T-helper 1 cell (primary cell): ENCODE results near the gene RAPGEF3.

ENCODE experiments used
- DNase-seq, 5 donors: peaks; one replicate each; pipeline ENCODE4 v3.0.0-alpha.2; 2012 to 2020

Gene RAPGEF3

DNA sequence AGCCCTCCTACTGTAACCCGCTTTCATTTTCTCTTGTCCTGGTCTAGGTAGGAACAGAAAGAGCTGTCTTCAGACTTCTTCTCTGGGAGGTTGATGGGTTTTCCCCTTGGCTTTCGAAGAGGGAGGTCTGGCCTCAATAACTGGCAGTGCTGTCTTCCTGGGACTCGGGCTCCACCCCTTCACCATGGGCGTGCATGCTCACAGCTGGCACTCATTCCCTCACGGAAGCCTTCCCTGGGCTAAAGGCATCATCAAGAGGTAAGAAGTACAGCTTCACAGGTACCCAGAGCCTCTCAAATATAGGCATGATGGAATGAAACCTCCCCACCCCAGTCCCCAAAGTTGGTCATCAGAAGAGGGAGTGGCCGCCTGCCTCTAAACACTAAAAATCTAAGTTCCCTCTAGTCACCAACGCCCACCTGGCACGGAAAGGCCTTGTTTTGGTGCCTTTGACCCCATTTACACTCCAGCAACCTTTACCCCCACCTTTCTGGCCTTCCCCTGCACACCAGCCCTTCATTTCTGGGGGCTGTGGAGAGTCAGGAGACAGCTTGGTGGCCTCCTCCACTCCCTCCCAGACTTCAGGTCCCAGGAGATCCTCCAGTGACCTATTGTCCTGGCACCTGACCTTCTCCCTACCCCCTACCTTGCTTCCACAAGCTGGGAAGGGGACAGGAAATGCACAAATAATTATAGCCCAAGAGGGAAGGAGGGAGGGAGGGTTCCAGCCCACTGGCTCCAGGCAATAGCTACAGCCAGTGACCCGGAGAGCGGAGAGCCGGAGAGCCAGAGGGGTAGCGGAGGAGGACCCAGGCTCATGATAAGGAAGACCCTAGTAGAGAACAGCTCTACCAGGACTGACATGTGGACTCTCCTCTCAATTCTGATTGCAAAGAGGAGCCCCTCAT, 2.8 kb downstream of the RAPGEF3 start:
- DNase-seq = peak in 1 of 5 donors; percentile 53

DNA sequence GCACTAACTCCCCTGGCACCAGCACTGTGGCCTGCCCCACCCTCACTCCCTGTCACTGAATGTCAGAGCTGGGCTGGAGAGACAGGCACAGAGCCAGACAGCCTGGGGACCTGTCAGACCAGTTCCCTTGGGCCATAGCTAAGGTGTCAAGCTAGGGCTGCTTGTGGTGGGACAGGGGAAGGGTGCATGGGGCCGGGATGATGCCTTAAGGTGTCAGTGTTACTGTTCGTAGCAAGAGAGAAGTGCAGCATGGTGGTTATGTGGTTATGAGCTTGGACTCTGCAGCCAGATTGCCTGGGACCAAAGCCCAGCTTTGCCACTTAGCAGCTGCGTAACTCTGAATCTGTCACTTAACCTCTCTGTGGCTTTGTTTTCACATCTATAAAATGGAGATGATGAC, 3.8 kb downstream of the RAPGEF3 start:
- no peak for DNase-seq

DNA sequence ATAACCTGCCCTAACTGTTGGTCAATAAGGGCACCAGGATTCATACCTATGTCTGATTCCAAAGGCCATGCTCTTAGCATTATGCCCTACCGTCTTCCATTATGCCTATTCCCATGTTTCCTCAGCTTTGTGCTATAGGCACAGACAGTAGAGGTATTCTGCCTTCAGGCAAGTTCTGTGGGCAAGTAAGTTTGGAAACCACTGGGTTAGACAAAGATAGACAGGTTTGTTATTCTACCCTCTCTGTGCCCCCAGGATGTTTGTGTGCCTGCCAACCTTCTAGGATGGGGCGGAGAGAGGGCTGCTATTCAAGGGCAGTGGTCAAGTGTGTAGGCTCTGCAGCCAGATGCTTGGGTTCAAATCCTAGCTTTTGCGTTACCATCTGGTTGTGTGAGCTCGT, 4.6 kb downstream of the RAPGEF3 start:
- DNase-seq = no peak

DNA sequence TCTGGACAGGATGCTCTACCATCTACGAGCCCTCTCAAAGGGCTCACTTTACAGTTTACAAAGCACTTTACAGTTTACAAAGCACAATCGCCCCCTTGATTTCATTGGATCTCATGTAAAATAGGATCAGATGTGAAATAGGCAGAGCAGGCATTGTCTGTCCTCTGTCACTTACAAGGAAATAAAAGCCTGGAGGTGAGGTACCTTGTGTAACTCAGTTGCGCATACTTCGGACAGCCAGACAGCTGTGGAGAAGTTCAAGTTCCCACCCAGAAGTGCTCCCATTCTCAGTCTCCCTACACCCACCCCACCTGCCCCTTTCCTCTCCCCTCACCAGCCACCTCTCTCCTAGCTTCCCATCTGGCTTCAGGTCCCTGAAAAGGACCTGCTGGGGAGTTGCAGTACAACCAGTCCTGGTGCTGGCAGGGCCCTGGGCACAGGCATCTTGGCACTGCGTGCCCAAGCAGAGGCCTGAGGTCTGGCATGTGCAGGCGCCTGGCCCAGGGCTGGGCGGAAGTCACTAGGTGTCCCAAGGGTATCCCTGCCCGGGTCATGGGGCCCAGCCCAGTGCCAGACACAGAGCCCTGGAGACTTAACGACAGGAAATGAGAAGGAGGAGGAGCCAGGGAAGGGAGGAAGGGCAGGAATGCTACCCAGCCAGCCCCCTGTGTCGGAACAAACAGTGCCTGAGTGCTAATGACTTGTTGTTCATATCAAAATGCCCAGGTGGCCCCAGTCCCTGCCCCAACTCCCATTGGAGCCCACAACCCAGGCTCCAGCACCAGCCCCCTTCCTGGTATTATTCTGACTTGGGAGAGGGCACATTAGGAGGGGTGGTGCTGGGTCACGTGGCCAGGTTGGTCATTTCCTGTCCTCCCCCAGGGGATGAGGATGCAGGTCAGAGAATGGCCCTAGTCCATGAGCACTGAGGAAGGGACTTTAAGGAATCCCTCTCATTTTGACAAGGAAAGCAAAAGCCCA, 5.4 kb downstream of the RAPGEF3 start:
- no peak for DNase-seq

DNA sequence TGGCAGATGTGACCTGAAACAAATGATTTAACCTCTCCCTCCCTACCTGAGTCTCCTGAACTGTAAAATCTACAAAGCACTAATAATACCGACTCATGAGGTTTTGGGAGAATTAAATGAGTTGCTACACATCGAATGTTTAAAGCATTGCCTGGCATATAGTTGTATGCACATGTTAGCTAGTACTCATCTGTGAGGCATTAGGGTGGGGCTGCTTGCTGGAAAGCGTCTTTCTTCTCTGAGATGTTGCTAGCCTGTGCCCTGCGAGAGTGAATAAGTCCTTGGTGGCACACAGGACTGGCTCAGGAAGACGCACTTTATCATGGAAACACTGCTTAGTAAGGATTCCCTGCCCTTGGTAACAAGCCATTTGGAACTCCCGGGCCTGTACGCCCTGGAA, 6.1 kb downstream of the RAPGEF3 start:
- DNase-seq = no peak

DNA sequence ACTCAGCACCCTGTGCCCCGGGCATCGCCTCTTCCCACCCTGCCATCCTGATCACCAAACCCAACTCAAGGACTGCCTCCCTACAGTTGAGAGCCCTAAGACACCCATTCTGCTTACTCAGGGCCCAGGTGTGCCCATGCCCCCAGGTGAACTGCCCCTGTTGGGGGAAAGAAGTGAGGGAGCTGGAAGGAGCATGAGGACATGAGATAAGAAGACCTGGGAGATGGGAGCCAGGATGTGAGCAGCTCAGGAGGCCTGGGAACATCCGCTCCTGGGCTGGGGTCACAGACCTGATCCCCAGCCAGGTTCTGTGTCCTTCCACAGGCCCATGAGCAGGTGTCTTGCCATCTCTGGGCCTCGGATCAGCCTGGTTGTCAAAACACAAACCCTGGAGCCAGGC, 6.6 kb downstream of the RAPGEF3 start:
- DNase-seq = no peak

DNA sequence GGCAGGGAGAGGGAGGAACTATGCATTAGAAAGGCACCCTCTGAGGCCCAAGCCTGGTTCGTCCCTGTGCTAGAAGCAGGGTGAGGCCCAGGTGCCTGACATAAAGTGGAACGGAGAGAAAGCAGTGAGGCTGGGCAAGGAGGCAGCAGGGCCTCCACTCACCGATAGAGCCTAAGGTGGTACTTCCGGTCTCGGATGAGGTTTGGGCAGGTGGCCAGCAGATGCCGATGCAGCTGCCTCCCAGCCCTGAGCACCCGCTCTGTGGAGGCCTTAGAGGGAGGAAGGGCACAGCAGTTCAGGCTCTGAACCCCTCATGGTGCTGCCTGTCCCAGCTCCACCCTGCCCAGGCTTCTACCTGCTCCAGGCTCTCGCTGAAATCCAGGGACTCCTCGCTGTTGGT, 7.1 kb downstream of the RAPGEF3 start:
- no peak for DNase-seq

DNA sequence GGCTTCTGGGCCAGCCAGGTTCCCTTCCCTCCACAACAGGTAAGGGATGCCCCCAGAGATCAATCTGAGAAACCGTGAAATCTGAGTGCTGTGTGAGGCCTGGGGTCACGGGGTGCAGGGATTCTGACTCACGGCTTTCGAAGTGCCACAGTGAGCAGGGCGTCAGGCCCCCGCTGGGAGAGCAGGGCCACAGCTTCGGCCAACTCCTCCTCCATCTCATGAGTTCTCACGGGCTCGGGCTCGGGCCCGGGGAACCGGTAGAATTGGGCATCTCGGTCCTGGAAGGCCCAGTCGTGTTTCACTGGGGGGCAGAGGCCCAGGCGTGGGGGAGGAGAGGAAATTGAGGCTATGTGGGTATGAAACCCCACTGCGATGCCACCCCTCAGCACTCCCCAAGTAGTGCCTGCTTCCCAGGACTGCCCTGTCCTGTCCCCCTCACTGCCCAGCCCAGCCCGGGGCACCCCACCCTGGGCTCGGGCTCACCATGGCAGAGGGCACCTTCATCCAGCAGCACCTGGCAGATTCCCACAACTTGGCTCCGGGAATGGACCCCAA, 7.7 kb downstream of the RAPGEF3 start:
- DNase-seq = no peak

DNA sequence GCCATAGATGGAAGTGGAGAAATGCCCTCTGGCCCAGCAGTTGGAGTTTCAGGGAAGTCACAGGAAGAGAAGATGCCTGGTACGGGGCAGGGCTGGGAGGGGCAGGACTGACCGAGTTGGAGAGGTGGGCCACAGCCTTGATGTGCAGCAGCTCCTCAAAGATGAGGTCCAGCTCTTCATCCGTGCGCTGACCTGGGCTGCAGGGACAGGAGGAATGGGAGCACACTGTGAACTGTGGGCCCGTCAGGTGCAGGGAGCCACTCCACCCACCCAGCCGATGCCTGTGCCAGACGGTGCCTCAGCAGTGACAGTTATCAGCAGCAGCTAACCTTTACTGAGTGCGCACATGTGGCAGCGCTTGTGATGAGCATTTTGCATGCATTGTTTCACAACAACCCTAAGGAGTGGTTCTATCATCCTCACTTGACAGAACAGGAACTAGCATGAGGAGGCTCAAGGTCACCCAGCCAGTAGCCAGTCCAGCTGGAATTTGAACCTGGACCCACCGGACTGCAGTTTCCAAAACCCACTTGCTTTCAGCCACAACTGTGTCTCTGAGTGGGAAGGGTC, 8.4 kb downstream of the RAPGEF3 start:
- DNase-seq = no peak

DNA sequence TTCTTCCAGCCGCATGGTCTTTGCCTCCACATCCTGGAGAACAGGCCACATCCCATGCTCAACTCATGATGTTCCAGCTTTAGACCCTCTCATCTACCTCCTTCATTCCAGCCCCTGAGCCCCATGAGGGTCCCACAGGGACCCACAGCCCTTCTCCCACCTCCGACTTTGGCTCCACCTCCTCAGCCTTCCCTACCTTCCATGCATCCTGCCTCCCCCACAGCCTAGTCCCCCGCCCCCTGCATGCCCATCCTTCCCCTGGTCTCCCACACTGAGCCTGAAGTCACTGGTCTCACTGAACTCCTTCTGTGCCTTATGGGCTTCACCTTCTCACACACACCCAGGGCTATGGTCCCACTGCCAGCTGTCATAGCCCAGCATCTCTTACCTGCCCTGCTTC, 9.8 kb downstream of the RAPGEF3 start:
- DNase-seq = no peak

DNA sequence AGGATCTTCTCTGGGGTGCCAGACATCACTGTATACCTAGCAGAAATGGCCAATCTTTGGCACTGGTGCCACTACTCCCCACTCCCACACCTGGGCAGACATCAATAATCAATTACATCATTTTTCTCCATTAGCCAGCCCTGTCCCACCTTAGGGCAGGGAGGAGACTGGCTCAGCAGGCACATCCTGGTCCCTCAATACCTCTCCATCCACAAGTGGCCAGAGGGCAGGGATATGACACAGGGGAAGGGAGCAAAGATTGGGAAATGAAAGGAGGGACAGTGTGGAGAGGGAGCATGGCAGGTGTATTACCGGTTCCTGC, 10.2 kb downstream of the RAPGEF3 start:
- DNase-seq = no peak

DNA sequence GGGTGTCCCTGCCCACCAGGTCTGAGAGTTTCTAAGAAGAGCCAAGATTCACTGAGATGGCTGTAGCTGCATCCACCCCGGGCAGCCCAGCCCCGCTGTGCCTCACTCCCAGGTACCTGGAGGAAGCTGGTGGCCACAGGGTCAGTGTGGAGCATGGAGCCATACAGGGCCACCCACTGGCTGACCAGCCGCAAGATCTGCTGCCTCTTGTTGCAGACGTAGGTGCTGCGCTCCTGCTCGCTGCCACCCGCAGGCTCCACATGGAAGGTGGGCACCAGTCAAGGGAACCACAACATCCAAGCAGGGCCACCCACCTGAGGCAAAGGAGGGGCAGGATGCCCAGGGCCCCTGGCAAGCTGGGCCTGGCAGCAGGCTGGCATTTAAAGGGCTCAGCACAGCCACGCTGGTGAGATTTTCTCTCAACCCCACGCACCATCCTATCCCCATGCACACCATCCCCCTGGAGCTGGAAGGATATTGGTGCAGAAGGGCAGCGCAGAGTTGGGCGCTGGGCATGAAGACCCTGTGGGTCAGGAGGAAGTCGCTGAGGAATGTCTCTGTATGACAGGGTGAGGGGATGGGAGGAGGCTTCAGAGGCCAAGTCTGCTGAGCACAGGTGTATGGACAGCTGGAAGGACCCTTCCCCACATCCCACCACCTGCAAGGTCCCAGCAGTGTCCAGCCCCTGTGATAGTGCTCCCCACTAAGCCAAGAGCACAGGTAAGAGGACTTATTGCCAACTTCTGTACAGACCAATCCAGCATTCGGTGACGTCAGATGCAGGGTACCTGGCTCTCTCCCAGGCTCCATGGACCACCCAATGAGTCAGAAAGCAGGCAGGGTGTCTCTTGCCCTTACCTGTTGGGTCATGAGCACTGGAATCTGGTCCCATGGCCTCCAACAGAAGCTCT, 10.8 kb downstream of the RAPGEF3 start:
- DNase-seq = no peak

DNA sequence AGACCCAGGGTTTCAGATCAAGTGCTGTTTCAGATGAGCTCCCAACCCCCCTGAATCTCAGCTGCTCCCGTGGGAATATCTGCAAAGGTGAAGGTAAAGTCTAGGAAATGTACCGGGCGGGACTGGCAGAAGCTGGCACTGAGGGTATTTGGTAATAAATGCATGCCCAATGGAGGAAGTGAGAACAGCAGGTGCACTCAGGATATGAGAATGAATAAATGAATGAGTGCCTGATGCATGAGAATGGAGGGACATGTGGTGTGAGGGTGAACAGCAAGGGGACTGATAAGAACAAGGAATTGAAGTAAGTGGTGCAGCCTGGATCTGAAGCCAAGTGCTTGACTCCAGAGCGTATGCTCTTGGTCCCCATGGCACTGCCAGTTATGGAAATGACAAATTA, 11.6 kb downstream of the RAPGEF3 start:
- DNase-seq = no peak

DNA sequence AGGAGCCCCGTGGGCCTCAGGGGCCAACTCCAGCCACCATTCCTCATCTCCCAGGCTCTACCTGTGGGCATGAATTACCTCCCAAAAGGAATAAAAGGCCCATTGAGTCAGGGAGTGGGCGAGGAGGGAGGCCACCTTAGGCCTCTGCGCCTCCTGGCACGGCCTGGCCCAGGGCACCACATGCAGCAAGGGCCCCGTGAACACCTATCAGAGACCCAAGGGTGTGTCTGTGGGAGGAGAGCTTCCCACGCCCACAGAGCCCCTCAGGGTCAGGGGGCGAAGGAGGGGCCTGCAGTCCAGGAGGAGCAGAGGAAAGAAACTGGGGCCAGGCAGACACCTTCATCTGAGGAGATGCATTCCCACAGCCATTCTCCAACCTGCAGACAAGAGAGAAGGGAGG, 12.2 kb downstream of the RAPGEF3 start:
- DNase-seq = no peak

DNA sequence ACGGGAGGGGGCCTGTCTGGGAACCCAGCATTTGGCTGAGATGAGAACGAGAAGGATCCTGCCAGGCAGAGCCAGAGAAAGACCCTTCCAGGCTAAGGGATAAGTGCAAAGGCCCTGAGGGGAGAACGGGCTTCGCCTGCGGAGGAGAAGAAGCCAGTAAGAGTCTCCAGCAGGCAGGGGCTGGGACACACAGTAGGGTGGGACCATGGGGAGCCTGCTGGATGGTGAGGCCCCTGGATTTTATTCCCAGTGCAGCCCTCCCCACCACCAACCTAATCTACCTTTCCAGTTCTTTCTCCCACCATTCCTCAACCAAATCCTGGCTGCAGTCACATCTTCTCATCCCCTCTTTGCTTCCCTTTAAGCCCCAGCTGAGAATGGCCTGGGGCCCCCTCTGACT, 12.6 kb downstream of the RAPGEF3 start:
- no peak for DNase-seq

DNA sequence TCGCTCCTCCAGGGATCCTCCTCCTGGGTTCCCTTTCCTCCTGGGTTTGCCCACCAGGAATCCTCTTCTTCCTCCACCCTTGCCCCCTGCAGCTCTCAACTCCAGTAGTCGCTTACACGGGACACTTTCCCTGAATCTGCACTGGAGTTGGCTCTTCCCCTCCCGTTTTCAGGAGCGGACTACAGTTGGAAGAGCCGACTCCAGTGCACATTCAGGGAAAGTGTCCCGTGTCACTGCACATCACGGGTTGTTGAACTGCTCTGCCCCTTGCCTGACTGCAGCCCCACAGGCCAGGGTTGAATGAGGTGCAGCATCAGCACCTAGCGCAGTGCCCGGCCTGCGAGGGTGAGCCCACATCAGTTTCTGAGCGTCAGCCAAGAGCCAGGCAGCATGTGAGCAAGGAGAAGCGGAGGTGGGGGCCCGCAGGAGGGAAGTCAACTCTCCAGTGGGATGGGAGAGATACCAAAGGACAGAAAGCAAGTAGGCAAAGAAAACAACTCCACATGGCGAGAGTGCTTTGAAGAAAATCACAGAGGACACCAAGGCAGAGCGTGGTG, 13.1 kb downstream of the RAPGEF3 start:
- no peak for DNase-seq

DNA sequence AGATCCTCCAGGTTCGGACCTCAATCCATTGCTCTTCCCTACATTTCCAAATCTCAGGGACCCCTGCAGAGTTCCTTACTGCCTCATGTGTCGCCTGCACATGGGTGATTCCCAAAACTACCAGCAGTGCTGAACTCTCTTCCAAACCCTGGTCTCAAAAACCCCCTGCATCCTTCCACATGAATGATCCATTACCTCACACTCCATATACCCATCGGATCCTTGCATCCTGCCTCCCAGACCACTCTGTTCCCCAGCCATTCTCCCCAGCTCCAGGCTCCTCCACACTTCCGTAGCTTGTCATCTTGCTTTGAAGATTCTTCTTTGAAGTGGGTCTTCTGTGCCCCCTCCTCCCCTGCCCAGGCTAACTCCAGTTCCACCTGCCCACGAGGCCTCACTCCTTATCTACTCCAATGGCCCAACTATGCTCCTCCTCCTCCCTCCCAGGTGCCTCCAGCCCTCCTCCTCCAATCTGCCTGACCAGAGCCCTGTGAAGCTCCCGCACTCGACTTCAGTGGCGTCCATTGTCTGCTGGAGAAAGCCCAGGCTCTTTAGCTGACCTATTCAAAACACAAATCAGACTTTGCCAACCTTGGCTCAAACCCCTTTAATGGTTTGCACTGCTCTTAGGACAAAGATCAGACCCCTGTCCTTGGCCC, 13.8 kb downstream of the RAPGEF3 start:
- DNase-seq = no peak

DNA sequence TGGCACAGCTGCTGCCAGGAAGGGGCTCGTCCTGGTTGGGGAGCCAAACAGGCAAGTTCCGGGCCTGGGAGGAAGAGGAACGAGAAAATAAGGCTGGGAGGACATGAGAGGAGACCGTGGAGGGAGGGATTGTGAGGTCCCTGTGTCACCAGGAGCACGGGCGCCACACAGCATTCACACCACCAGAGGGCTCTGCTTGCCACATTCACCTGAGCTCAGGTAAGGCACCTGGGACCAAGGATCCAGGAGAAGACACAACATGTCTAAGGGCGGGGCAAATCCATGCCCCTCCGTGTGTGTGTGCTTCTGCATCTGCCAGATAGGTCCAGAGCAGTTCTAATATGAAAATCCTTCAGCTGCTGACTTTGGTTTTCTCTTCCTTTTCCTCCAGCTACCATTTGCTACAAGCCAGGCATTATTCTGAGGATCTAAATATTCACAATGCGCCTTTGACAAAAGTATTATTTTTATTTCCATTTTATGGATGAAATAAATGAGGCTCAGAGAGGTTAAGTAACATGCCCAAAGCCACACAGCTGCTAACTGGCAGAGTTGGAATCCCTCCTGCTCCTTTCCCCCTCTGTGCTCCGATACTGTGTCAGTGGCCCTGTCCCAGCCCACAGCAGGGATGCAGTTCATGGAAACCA, 14.6 kb downstream of the RAPGEF3 start:
- peak in 4 of 5 donors; percentile 36 to 59 (median 44) for DNase-seq

DNA sequence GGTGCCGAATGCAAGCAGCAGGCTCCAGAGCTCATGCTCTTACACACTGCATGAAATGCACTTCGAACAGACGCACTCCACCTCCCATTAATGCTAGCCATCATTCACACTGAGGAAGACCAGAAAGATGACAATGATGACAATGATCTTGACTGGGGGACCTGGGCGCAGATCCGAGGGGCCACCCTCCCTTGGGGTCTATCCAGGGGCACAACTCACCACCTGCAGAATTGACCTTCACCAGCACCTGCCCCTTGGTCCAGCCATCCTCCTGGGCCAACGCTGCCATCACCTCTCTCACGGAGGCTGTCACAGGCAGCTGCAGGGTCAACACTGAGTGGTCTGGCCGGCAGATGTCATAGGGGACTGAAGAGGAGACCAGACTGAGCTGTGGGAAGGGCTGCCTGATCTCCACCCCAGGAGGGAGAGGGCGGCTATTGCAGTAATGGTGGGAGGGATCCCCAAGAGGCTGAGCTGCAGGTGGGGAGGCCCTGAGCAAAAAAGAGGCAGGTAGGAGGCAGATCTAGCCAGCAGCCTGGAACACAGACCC, 15.3 kb downstream of the RAPGEF3 start:
- DNase-seq = no peak

DNA sequence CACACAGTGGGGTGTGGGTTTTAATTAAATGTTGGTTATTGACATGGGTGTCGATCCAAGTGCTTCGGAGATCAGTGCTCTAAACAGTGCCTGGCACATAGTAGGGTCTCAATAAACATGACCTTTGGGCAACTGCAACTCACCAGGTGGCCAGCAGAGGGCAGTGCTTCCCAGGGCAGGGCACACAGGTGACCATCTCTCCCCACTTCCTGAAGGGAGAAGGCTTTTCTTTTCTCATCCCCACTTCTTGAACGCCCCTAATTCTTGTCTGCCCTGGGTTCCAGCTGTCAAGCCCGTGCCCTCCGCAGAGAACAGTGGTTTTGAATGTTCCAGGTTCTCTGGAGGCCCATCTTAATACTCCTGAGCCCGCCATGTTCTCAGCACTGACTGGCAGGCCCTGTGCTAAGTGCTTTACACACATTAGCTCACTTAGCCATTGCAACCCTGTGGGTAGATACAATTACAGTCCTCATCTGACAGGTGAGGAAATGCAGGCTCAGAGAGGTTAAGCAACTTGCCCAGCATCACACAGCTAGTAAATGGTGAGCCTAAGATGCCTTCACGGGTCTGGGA, 16.3 kb downstream of the RAPGEF3 start:
- DNase-seq = peak; percentile 42 to 74 (median 62)
